ENCODE results near the gene HNRNPA2B1.
"Not testable (repeated sequence)": the region's sequence is repeated elsewhere in the genome, so short reads cannot be mapped to it uniquely, and the experiment has no call there.

Gene HNRNPA2B1

DNA sequence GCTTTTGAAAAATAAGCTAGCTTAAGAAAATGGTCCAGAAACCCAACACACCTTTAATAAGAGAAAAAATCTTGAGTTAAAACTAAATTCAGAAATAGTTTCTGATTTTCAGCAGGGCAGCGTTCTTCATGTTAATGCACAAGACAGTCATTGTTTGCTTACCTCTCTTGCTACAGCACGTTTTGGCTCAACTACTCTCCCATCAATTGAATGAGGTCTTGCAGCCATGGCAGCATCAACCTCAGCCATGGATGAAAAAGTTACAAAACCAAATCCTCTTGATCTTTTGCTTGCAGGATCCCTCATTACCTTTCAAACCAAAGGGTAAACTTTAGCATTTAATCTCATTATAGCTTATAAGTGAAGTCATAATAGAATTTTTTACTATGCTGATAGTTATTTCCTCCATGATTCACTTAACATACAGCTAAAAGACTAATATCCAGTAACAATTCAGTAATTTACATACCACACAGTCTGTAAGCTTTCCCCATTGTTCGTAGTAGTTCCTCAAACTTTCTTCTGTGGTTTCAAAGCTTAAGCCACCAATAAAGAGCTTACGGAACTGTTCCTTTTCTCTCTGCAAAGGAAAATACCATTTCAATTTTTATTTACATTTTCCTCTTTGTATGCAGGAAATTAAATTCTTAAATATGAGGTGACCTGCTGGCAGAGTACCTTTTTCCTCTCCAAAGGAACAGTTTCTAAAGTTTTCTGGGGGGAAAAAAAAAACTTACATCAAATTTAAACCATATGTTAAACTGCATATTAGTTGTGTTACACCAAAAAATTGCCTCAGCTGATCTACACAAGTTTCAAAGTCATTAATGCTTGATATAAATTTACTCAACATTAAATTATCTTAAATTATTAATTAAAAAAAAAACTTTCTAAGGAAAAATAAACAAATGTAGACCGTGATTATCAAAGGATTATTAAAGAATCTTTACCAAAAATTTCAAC, 3.1 kb downstream of the HNRNPA2B1 start:
- Histone ChIP-seq H3K4me1 (ENCODE audit: control insufficient read depth, insufficient read depth, low read length, unreplicated experiment) (peaks cover 35% of the 10 kb centered on the region), H3K36me3 (ENCODE audit: insufficient read depth, low read length) (peaks cover 62% of the 10 kb centered on the region), H3K27ac (ENCODE audit: low read depth, low read length) (no peak overlapping the region; the same call in 1 of the 2 replicates), H3K27me3 (ENCODE audit: insufficient read depth, low read length) (no peaks in the 10 kb centered on the region), H2AFZ (ENCODE audit: low read length, unreplicated experiment) (no peak overlapping the region), H3K79me2 (ENCODE audit: control insufficient read depth, insufficient read depth, low read length, unreplicated experiment) (peaks cover 89% of the 10 kb centered on the region), H3K4me3 (ENCODE audit: low read depth, low read length) (peak overlapping the region; percentile 99)

DNA sequence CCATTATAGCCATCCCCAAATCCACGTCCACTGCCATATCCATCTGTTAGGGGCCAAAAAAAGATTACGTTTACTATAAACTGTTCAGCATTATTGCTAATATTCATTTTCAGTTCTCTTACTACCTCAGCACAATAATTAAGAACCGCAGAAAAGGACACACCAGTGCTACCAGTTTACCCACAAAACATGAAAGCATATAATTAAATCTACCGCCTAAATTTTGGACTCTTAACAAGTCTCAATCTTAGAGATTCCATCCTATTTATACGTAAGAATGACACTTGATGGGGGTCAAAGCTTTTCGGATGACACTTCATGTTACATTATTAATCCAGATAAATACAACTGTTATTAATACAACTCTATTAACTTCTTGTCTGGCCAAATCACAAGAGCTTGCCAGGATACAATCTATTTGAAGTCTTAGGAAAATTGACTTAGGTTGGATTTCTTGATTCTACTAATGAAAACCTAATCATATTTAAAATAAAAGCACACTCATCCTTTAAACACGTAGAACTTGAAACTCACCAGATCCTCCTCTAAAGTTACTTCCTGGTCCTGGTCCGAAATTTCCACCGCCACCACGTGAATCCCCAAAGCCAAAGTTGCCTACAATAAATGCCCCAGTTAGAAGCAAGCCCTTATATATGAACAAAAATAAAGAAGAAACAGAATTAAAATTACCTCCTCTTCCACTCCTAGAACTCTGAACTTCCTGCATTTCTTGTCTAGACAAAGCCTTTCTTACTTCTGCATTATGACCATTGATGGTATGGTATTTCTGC, 4.5 kb downstream of the HNRNPA2B1 start:
- peak overlapping the region; percentile 99 for H3K4me3 ChIP-seq (ENCODE audit: low read depth, low read length)
- peaks cover 88% of the 10 kb centered on the region for H3K79me2 ChIP-seq (ENCODE audit: control insufficient read depth, insufficient read depth, low read length, unreplicated experiment)
- H2AFZ ChIP-seq (ENCODE audit: low read length, unreplicated experiment), result no peak overlapping the region
- H3K4me1 ChIP-seq (ENCODE audit: control insufficient read depth, insufficient read depth, low read length, unreplicated experiment), result peaks cover 35% of the 10 kb centered on the region
- peaks cover 75% of the 10 kb centered on the region for H3K36me3 ChIP-seq (ENCODE audit: insufficient read depth, low read length)
- H3K27ac ChIP-seq (ENCODE audit: low read depth, low read length), result no peak overlapping the region
- H3K27me3 ChIP-seq (ENCODE audit: insufficient read depth, low read length), result no peaks in the 10 kb centered on the region

DNA sequence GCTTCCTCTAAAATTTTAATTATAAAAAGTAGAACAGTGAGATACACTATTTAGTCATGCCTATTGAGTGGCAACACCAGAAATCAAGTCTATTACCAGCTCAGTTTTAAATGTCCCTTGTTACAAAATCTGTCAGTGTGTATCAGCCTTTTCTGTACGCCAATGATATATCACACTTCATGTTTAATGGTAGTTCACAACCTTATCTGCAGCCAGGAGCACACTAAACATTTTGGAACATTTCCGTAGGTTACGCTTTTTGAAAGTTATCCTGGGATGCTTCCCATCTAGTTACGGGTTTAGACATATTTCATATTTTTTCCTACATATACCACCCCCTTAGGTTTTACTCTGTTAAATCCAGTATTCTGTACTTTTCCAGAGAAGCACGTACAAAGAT, 5.4 kb downstream of the HNRNPA2B1 start:
- Histone ChIP-seq H3K27ac (ENCODE audit: low read depth, low read length) (no peak overlapping the region), H3K36me3 (ENCODE audit: insufficient read depth, low read length) (peaks cover 84% of the 10 kb centered on the region), H2AFZ (ENCODE audit: low read length, unreplicated experiment) (no peak overlapping the region), H3K4me1 (ENCODE audit: control insufficient read depth, insufficient read depth, low read length, unreplicated experiment) (peaks cover 35% of the 10 kb centered on the region), H3K27me3 (ENCODE audit: insufficient read depth, low read length) (no peaks in the 10 kb centered on the region), H3K4me3 (ENCODE audit: low read depth, low read length) (peak overlapping the region; percentile 3; the same call in 1 of the 2 replicates), H3K79me2 (ENCODE audit: control insufficient read depth, insufficient read depth, low read length, unreplicated experiment) (peaks cover 90% of the 10 kb centered on the region)

DNA sequence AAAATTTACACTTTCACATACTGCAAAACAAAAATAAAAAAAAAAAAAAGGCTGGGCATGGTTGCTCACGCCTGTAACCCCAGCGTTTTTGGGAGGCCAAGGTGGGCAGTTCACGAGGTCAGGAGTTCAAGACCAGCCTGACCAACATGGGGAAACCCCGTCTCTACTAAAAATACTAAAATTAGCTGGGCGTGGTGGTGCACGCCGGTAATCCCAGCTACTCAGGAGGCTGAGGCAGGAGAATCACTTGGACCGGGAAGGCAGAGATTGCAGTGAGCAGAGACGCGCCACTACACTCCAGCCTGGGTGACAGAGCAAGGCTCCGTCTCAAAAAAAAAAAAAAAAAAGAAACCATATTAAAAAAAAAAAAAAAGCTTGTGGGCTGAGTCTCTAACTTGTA, 5.8 kb downstream of the HNRNPA2B1 start:
- Histone ChIP-seq H3K79me2 (ENCODE audit: control insufficient read depth, insufficient read depth, low read length, unreplicated experiment) (peaks cover 86% of the 10 kb centered on the region), H3K36me3 (ENCODE audit: insufficient read depth, low read length) (peaks cover 86% of the 10 kb centered on the region), H3K4me1 (ENCODE audit: control insufficient read depth, insufficient read depth, low read length, unreplicated experiment) (peaks cover 35% of the 10 kb centered on the region)
- H3K27me3 ChIP-seq (ENCODE audit: insufficient read depth, low read length); H3K4me3 ChIP-seq (ENCODE audit: low read depth, low read length); H3K27ac ChIP-seq (ENCODE audit: low read depth, low read length); H2AFZ ChIP-seq (ENCODE audit: low read length, unreplicated experiment): not testable (repeated sequence)

DNA sequence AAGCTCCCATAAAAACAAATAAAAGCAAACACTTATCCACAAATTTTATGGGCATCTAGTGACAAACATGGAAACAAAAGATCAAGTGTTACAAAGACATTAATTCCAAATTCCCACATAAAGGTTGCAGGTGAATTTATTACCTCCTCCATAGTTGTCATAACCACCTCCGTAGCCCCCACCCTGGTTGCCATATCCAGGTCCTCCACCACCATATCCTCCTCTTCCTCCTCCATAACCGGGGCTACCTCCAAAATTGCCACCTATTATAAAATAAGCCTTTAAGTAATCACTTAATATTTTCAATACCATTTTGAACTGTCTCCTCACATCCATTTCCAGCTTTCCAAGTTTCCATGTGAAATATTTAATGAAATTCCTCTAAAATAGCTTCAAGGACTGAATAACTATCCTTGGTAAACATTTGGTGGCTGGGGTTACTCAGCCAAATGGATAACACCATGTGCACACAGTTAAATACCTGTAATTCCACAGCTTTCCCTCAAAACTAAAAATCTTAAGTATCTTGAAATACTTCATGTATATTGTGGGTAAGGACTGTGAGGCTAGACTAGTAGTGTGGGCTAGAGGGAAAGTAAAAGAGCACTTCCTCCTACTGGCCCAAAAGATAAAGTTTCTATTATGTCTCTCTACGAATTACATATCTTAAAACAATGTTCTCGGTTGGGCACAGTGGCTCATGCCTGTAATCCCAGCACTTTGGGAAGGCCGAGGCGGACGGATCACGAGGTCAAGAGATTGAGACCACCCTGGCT, 6.9 kb downstream of the HNRNPA2B1 start:
- H3K4me1 ChIP-seq (ENCODE audit: control insufficient read depth, insufficient read depth, low read length, unreplicated experiment), result peaks cover 35% of the 10 kb centered on the region
- H3K79me2 ChIP-seq (ENCODE audit: control insufficient read depth, insufficient read depth, low read length, unreplicated experiment), result peaks cover 75% of the 10 kb centered on the region
- no peak overlapping the region for H3K4me3 ChIP-seq (ENCODE audit: low read depth, low read length)
- no peak overlapping the region for H2AFZ ChIP-seq (ENCODE audit: low read length, unreplicated experiment)
- no peak overlapping the region for H3K27ac ChIP-seq (ENCODE audit: low read depth, low read length)
- no peaks in the 10 kb centered on the region for H3K27me3 ChIP-seq (ENCODE audit: insufficient read depth, low read length)
- H3K36me3 ChIP-seq (ENCODE audit: insufficient read depth, low read length), result peaks cover 86% of the 10 kb centered on the region

DNA sequence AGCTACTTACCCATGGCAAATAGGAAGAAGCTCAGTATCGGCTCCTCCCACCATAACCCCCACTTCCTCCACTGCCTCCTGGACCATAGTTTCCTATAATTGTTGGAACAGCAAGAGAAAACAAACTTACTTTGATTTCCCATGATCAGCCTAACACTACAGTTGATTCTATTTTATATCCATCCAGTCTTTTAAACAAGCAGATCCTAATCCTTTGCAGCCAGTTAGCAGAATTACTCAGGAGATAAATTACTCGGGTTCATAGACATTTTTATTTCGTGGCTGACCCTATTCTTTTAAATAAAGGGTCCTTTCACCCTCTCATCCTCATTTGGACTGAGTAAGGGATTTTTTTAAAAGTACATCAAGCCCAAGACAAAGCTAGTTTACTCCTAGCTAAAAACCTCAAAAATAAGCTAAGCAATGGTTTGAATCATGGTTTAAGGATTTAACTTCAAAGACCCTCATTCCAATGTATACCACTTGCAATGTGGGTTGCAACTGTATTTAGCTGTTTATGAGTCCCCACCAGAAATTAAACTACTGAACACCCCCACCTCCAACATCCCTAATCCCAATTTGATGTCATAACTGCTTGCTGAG, 8.0 kb downstream of the HNRNPA2B1 start:
- Histone ChIP-seq H3K4me1 (ENCODE audit: control insufficient read depth, insufficient read depth, low read length, unreplicated experiment) (peaks cover 37% of the 10 kb centered on the region), H3K27me3 (ENCODE audit: insufficient read depth, low read length) (no peaks in the 10 kb centered on the region), H3K36me3 (ENCODE audit: insufficient read depth, low read length) (peaks cover 89% of the 10 kb centered on the region), H2AFZ (ENCODE audit: low read length, unreplicated experiment) (no peak overlapping the region), H3K27ac (ENCODE audit: low read depth, low read length) (no peak overlapping the region), H3K79me2 (ENCODE audit: control insufficient read depth, insufficient read depth, low read length, unreplicated experiment) (peaks cover 65% of the 10 kb centered on the region), H3K4me3 (ENCODE audit: low read depth, low read length) (no peak overlapping the region)

DNA sequence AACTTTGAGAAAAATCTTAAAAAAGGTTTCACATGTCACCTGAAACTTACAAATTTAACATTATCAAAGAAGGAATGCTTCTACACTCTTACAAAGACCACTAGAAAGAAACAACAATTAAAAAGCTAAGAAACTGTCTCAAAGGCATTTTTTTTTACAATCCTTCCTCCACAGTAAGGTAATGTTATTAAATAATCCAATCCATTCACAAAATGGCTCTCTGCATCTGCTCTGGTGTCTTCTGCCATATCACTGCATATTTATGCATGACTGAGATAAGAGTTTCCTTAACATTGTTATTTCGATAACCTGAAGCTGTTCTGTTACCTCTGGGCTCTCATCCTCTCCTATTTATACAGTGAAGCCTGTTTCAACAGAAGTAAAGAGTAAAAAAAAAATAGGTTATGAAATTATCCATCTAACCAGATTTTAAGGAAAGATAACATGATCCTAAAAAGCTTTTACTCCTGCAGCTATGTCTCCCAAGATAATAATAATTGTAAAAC, 8.5 kb downstream of the HNRNPA2B1 start:
- no peaks in the 10 kb centered on the region for H3K27me3 ChIP-seq (ENCODE audit: insufficient read depth, low read length)
- H3K4me1 ChIP-seq (ENCODE audit: control insufficient read depth, insufficient read depth, low read length, unreplicated experiment), result peaks cover 32% of the 10 kb centered on the region
- no peak overlapping the region for H3K4me3 ChIP-seq (ENCODE audit: low read depth, low read length)
- no peak overlapping the region for H3K27ac ChIP-seq (ENCODE audit: low read depth, low read length)
- peaks cover 87% of the 10 kb centered on the region for H3K36me3 ChIP-seq (ENCODE audit: insufficient read depth, low read length)
- peaks cover 59% of the 10 kb centered on the region for H3K79me2 ChIP-seq (ENCODE audit: control insufficient read depth, insufficient read depth, low read length, unreplicated experiment)
- H2AFZ ChIP-seq (ENCODE audit: low read length, unreplicated experiment), result no peak overlapping the region

DNA sequence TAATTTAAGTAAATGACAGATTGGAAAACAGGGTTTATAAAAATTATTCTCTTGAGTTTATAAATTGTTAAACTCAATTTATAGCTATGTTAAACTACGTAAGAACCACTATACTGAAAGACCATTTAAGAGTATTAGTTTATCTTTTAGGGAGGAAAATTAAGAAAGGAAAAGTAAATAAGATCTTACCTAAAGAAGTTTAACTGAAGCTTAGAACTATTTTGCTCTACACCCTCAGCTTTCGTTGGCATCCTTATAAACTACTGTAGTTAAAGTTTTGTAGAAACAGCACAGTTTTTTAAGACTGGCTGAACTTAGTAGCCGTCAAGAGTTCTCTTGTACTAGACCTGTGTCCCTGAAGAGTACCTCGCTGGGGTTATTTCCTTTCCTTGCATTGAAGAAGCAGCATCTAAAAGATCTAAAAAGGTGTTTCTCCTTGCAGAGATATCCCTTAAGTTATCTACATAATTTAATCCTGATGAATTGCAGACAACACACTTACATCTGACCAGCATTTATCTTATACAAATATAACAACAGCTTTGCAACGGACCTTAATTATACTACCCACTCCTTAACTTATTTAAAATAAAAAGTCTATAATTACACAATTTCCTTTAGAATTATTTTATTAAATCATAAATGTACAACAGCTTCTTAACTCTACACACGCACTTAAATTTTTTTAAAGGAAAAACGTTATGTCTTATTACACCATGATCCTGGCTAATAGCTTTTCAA, 9.1 kb downstream of the HNRNPA2B1 start:
- no peak overlapping the region for H3K27ac ChIP-seq (ENCODE audit: low read depth, low read length)
- no peak overlapping the region for H2AFZ ChIP-seq (ENCODE audit: low read length, unreplicated experiment)
- H3K4me3 ChIP-seq (ENCODE audit: low read depth, low read length), result no peak overlapping the region
- H3K4me1 ChIP-seq (ENCODE audit: control insufficient read depth, insufficient read depth, low read length, unreplicated experiment), result peaks cover 26% of the 10 kb centered on the region
- no peaks in the 10 kb centered on the region for H3K27me3 ChIP-seq (ENCODE audit: insufficient read depth, low read length)
- peaks cover 81% of the 10 kb centered on the region for H3K36me3 ChIP-seq (ENCODE audit: insufficient read depth, low read length)
- peaks cover 53% of the 10 kb centered on the region for H3K79me2 ChIP-seq (ENCODE audit: control insufficient read depth, insufficient read depth, low read length, unreplicated experiment)

DNA sequence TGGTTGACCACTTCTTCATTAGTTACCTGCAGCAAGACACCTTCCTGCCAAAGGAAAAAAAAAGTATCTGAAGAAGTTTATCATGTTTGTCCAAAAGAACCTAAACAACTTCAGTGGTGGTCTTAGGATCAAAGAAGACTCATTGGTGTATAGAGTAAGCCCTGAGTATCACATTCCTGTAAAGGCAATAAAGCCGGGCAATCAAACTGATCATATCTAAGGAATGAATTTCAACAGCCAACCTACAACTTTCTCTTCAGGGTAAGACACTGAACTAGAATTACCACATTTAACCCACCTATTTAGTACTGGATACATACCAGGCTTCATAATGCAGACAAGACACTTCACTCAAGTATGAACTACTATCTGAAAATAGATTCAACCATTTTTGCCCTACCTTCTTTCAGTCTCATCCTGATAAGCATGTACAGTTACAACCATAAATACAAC, 10.1 kb downstream of the HNRNPA2B1 start:
- Histone ChIP-seq H3K79me2 (ENCODE audit: control insufficient read depth, insufficient read depth, low read length, unreplicated experiment) (peaks cover 43% of the 10 kb centered on the region), H3K36me3 (ENCODE audit: insufficient read depth, low read length) (peaks cover 72% of the 10 kb centered on the region), H3K4me3 (ENCODE audit: low read depth, low read length) (no peak overlapping the region), H3K27me3 (ENCODE audit: insufficient read depth, low read length) (no peaks in the 10 kb centered on the region), H2AFZ (ENCODE audit: low read length, unreplicated experiment) (no peak overlapping the region), H3K4me1 (ENCODE audit: control insufficient read depth, insufficient read depth, low read length, unreplicated experiment) (peaks cover 18% of the 10 kb centered on the region), H3K27ac (ENCODE audit: low read depth, low read length) (no peak overlapping the region)
